DND-41 (cell line): ENCODE results near the gene POU4F1.

Experiments used
- CTCF ChIP-seq: IDR thresholded peaks from 2 replicates; pipeline ENCODE4 v1.5.1; 2012; ENCODE audit warnings: borderline replicate concordance, low read length, moderate library complexity, mild to moderate bottlenecking; ENCODE audit not compliant: poor library complexity, severe bottlenecking; ENCODE audit errors: extremely low read depth
- EZH2 ChIP-seq: IDR thresholded peaks from 3 replicates; pipeline ENCODE4 v1.6.1; 2012; ENCODE audit warnings: borderline replicate concordance, low read depth, mild to moderate bottlenecking, moderate library complexity, low read length, inconsistent platforms; ENCODE audit not compliant: severe bottlenecking

GRCh38 chr13:78609464-78610205 is 6.3 kb upstream of the POU4F1 start:
- TF ChIP-seq CTCF, result no peak
- no peak for TF ChIP-seq EZH2
